HG02571 (cell line): ENCODE measurements around the gene SCAP.

ENCODE experiments used
- ATAC-seq: cut with Tn5 transposase; IDR thresholded peaks from one replicate; pipeline ENCODE4 v1.9.1; 2021; ENCODE audit warnings: mild to moderate bottlenecking, moderate library complexity; ENCODE audit not compliant: unreplicated experiment

SCAP gene

DNA sequence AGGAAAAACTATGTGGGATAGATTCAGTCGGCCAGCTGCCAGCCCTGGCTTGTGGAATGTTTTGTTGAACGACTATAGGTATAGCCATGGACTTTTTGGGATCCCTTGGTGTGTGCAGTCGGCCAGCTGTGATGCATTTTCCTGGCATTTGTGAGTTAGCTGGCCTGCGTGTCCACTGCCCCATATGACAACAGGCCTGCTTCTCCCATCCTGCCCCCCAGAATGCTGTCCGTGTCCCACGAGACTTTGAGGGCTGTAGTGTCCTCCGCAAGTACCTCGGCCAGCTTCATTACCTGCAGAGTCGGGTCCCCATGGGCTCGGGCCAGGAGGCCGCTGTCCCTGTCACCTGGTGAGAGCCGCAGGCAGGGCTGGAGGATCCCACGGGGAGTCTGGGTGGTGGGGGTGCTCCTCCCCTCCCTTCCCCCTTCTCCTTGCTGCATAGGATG, 71.3 kb downstream of the SCAP start:
- no peak for ATAC-seq

GRCh38 chr3:47399531-47400270, 76.0 kb downstream of the SCAP start:
- ATAC-seq = no peak

GRCh38 chr3:47399016-47399415, 76.7 kb downstream of the SCAP start:
- no peak for ATAC-seq

DNA sequence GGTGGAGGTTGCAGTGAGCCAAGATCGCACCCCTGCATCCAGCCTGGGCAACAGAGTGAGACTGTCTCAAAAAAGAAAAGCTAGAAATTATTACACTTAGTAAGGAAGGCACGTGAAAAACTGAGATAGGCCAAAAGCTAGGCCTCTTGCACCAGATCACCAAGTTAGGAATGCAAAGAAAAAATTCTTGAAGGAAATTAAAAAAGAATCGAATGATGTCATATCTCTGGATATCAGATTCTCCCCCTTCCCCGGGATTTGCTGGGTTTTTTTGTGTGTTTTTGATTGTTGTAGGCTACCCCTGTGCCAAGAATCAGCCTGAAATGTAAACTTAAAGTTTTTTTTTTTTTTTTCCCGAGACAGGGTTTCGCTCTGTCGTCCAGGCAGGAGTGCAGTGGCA, 77.5 kb downstream of the SCAP start:
- ATAC-seq = no peak

GRCh38 chr3:47394881-47395280, 80.9 kb downstream of the SCAP start:
- no peak for ATAC-seq

GRCh38 chr3:47394140-47394870, 81.4 kb downstream of the SCAP start:
- no peak for ATAC-seq

- no peak for ATAC-seq
Observed at GRCh38 chr3:47392933-47393332, 82.8 kb downstream of the SCAP start.

DNA sequence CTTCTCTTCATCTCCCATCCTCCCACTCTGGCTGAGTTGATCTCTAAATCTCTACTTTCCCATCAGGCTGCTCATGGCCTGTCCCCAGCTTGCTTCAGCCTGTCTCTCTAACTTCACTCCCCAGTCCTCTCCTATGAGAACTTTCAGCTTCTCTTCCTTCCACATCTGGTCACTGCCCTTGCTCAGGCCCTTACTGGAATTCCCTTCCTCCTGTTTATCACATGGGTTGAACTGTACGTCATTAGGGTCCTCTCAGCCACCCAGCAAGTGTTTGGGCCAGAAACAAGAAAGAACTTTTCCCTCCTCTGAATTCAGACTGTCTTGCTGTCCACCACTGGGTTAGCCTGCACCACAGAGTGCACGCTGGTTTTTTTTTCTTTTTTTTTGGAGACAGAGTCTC, 89.9 kb downstream of the SCAP start:
- ATAC-seq = no peak

DNA sequence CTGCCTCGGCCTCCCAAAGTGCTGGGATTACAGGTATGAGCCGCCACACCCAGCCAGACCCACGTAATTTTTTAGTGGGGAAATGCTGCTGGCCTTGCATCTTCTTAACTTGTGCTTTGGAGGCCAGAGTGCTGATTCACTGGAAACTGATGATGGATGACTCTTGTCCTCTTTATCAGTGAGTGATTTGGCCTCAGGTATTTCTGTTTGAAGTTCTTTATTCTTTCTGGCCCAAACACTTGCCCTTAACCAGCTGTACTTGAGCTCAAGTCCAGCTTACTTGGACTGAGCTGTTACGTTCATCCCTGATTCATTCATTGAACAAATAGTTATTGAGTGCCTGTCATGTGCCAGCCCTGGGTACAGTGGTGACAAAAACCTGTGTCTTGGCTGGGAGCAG, 90.7 kb downstream of the SCAP start:
- no peak for ATAC-seq

GRCh38 chr3:47384425-47384824, 91.3 kb downstream of the SCAP start:
- ATAC-seq = no peak

- peak; percentile 53 for ATAC-seq
Observed at GRCh38 chr3:47381317-47382157, 94.2 kb downstream of the SCAP start.

DNA sequence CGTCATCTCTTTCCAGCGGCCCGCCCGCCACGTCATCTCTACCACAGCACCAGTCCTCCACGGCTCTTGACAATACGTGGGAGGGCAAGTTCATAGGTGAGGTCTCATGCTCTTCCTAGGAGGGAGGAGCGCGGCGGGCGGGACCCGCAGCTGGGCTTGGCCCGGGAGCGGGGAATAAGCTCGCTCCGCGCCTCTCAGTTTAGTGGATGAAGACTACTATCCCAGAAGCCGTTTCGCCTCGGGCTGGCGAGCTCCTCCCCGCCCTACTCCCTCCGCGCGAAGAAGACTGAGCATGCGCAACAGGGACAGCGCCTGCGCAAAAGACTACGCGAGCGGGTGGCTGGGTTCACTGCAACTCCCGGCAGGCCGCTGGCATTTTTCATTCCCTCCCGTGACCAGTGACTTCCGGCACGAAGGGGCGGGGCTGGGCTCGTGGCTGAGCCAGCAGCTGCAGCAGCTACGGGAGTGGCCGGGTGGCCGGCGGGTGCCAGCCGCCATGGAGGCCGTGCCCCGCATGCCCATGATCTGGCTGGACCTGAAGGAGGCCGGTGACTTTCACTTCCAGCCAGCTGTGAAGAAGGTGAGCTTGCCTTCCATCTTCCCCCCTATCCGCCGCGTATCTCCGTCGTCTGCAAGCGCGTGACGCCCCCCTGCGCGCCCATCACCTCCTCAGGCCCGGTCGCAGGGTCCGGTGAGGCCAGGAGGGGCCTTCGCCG, 95.0 kb downstream of the SCAP start, which contains the start of gene PTPN23:
Gene PTPN23, plus strand, starts transcription at position 421 of the 716 bp plus-strand sequence. Its CDS starts 76 bp downstream, at position 497.
- ATAC-seq = peak; percentile 80

DNA sequence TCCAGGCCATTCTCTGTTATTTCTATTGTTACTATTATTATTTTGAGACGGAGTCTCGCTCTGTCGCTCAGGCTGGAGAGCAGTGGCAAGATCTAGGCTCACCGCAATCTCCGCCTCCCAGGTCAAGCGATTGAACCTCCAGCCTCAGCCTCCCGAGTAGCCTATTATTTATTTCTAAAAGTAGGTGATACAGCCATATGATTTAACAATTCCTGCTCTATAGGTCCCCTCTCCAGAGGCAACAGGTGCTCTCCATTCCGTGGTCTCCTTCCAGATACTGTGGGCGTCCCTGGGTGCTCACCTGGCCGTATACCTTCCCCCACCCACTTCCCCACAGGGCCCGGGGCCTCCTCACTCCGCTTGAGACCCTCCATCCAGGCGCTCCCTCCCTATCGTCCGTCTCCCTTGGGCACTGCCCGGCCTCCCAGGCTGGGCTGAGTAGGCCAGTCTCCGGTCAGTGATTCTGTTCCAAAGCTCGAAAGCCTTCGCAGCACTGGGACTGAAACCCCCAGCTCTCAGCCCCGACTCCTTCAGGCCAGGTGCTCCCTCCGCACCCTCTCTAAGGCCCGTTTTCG, 95.6 kb downstream of the SCAP start:
- peak; percentile 10 for ATAC-seq

- no peak for ATAC-seq
Observed at GRCh38 chr3:47379411-47379899, 96.3 kb downstream of the SCAP start.

- ATAC-seq = no peak
Observed at GRCh38 chr3:47378869-47379268, 96.9 kb downstream of the SCAP start.

DNA sequence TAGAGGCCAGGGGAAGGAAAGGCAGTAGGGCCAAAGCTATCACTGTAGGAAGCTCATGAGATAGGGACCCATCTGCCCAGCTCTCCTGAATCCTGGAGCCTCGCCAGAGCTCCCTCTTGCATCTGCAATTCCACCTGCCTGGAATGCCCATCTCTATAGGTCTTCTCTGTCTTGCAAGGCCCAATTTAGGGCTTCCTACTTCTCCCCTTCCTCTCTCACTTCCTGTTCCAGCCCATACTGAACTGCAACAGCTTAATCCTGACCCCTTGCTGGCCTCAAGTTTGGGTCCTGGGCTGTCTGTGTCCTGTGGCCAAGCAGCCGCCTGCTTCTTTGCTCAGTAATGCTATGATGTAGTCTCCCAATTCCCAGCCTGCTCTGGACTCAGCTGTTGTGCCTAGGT, 98.6 kb downstream of the SCAP start:
- no peak for ATAC-seq

DNA sequence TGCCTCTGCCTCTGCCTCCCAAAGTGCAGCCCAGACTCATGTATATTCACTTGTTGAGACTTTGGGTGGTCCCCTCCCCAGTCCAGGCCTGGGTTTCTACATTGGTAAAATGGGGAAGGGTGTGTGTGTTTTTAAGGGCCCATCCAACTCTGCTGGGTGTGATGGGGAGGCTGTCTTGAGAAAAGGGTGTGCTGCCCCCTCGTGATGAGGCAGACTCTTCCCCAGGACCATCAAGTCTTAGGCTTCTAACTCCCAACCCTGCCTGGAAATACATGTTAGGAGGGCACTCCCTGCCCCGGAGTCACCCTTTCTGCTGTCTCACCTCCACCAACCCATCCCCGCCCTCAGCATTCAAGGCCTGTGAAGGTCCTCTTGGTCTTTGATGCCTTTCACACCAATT, 99.3 kb downstream of the SCAP start:
- no peak for ATAC-seq

DNA sequence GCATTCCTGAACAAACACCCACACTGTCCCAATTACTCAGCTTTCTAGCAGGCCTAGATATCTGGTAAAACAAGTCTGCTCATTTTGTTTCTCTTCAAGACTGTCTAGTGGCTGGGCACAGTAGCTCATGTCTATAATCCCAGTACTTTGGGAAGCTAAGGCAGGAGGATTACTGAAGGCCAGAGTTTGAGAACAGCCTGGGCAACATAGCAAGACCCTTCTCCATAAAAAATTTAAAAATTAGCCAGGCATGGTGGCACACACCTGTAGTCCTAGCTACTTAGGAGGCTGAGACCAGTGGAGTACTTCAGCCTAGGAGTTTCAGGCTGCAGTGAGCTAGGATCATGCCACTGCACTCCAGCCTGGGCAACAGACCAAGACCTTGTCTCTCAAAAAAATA, 101.2 kb downstream of the SCAP start:
- ATAC-seq = no peak

DNA sequence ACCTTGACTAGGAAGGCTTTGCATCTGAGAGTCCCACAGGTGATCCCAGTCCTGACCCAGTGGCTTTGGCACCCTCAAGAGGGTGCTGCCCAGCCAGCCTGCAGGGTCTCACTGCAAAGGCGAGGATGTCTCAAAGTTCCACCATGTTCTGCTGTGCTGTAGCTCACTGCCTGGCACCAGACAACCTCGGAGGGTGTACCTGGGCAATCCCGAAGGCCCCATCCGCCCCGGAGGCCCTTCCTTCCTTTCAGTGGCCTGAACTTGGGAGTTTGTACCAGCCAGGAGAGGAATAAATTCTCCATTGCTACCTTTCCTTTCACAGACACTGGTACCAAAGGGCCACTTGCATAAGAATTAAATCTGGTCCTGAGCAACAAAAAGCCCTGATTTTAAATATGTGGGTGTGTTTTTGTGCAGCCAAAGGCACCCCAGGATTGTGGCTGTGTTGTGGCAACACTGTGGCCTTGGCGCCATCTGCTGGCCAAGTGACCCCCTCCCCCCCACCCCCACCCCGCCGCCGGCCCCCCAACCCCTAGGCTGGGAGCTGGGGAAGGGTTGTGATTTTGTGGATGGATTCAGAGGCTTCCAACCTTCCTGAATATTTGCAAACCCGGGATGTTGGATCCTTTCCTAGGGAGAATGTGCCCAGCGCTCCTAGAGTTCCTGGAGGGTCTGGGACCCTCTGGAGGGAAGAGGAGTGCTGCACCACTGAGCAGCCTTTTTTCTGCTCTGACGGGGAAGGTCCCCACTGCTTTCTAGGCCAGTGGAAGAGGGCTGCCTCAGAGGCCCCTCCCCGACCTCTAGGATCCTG, 104.6 kb downstream of the SCAP start:
- ATAC-seq = no peak
